AG08395 (cell line): Measurements from ENCODE around the gene PFKL.
"Not testable (repeated sequence)": the region's sequence is repeated elsewhere in the genome, so short reads cannot be mapped to it uniquely, and the experiment has no call there.

Source experiments
- DNase-seq: peaks from one replicate; pipeline ENCODE4 v3.0.0; 2012; ENCODE audit warnings: mixed read lengths, low spot score

Gene PFKL

GRCh38 chr21:44344541-44345183, 44.8 kb downstream of the PFKL start:
- no peak for DNase-seq

GRCh38 chr21:44345495-44345894, 45.6 kb downstream of the PFKL start:
- no peak for DNase-seq

- DNase-seq, result no peak
These were observed 48.1 kb downstream of the PFKL start for GRCh38 chr21:44347911-44348451.

GRCh38 chr21:44348861-44349260, 49.0 kb downstream of the PFKL start:
- DNase-seq, result no peak

- no peak for DNase-seq
These were observed 49.6 kb downstream of the PFKL start for GRCh38 chr21:44349416-44349846.

GRCh38 chr21:44349847-44350772, 50.3 kb downstream of the PFKL start:
- DNase-seq, result no peak

GRCh38 chr21:44350773-44351481, 51.1 kb downstream of the PFKL start:
- DNase-seq, result no peak

- no peak for DNase-seq
These were observed 51.8 kb downstream of the PFKL start for GRCh38 chr21:44351535-44352252.

- DNase-seq, result no peak
These were observed 52.5 kb downstream of the PFKL start for GRCh38 chr21:44352253-44352860.

GRCh38 chr21:44353191-44353970, 53.5 kb downstream of the PFKL start, which contains the start of gene TRPM2:
Gene TRPM2 (plus strand): TSS chr21:44353621. CDS start chr21:44353701, 80 bp downstream.
- DNase-seq, result peak; percentile 30

GRCh38 chr21:44354001-44354405, 54.1 kb downstream of the PFKL start:
- no peak for DNase-seq

GRCh38 chr21:44354775-44355771, 55.2 kb downstream of the PFKL start:
- no peak for DNase-seq

GRCh38 chr21:44356160-44356559, 56.3 kb downstream of the PFKL start:
- DNase-seq, result no peak

- no peak for DNase-seq
These were observed 56.8 kb downstream of the PFKL start for GRCh38 chr21:44356636-44357035.

GRCh38 chr21:44357064-44357837, 57.4 kb downstream of the PFKL start:
- DNase-seq, result no peak

GRCh38 chr21:44359396-44359795, 59.5 kb downstream of the PFKL start:
- no peak for DNase-seq

- DNase-seq, result no peak
These were observed 60.3 kb downstream of the PFKL start for GRCh38 chr21:44360159-44360558.

GRCh38 chr21:44361903-44362302, 62.0 kb downstream of the PFKL start:
- not testable (repeated sequence) for DNase-seq
